ENCODE measurements around the gene TCF7L2. TPM values are rescaled to one million over a fixed set of nuclear protein-coding genes. Genes with fewer than 3 reads are reported as not detected.

The TCF7L2 gene
- total and polyA plus RNA-seq, 9 donors: 14.9 to 77.3 (median 51.5) TPM

DNA sequence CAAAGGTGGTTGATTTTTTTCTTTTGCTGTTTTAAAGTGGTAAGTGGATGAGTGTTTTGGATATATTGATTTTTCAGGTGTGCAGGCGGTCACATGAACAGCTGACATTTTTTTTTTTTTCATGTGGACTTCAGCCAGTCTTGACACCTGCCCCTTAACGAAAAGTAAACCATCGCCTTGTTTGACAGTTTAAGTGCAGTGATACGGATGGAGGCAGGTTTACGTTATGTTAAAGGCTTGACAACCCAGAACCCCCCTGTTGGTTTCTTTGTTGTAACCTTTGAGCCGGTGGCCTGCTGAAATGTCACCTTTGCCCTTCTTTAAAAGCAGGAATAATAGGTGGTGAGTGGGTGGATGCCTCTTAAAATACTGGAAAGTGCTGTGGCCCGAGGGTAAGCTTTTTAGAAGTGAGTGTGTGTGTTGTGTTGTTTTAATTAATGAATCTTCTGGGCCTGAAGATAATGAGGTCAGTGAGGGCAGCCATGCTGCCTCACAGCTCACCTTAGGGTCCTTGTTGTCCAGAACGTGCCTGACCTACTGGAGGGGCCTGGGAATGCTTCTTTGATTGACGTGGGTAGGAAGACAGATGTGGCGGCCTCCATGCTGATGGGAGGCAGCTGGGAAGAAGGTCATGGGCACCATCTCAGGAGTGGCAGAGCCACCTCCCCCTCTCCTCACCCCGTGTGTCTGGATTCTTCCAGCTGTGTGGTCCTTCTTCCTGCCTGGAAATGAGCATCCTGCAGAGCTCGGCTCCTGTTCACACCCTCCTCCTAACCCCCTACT lies 69.8 kb downstream of the TCF7L2 start:
- Histone ChIP-seq H3K36me3 (ENCODE audit: control insufficient read depth, insufficient read depth, low read length) (peaks cover 6% of the 10 kb centered on the region), H3K9me3 (replicated peaks; ENCODE audit: control insufficient read depth, low read depth, low read length) (no peaks in the 10 kb centered on the region), H3K4me3 (ENCODE audit: low read length) (no peak overlapping the region), H3K4me1 (ENCODE audit: control insufficient read depth, insufficient read depth, low read length) (peaks cover 59% of the 10 kb centered on the region), H3K27ac (ENCODE audit: low read length) (no peak overlapping the region), H3K27me3 (ENCODE audit: control insufficient read depth, insufficient read depth, low read length) (no peaks in the 10 kb centered on the region)
- 51% methylated on average over 7 of the region's 12 CpGs for WGBS (ENCODE audit: insufficient coverage)
- no peak for DNase-seq

DNA sequence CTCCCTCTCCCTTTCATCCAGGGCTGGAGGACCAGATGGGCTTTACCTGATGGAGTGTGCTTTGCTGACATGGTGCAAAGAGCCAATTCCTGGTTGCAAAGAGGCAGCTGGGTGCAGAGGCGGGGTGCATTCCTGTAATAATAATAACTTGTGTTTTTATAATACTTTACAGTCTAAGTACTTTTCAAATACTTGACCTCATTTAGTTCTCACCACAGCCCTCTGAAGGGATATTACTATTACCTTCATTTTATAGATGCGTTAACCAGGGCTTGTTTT lies 70.4 kb downstream of the TCF7L2 start:
- Histone ChIP-seq H3K4me1 (ENCODE audit: control insufficient read depth, insufficient read depth, low read length) (peaks cover 56% of the 10 kb centered on the region), H3K27me3 (ENCODE audit: control insufficient read depth, insufficient read depth, low read length) (no peaks in the 10 kb centered on the region), H3K36me3 (ENCODE audit: control insufficient read depth, insufficient read depth, low read length) (peaks cover 6% of the 10 kb centered on the region), H3K4me3 (ENCODE audit: low read length) (no peak overlapping the region), H3K9me3 (replicated peaks; ENCODE audit: control insufficient read depth, low read depth, low read length) (no peaks in the 10 kb centered on the region), H3K27ac (ENCODE audit: low read length) (no peak overlapping the region)
- no peak for DNase-seq
- no CpG with 5 or more reads among the region's 2 CpGs for WGBS (ENCODE audit: insufficient coverage)

DNA sequence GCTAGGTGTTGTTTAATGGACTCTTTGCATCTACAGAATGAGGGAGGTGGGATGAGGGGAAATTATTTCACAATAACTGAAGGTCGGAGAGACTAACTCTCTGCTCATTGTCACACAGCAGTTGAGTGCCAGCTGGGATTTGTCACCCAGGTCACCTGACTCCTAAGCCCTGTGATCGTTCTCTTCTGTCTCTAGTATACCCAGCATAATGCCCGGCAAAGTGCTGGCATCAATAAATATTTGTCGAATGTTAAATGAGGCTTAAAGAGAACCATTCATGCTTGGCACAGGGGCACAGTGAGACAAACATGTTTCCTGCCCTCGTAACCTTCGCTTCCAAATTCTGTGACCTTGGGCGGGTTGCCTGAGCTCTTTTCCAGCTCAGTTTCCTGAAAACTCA lies 70.8 kb downstream of the TCF7L2 start:
- Histone ChIP-seq H3K9me3 (replicated peaks; ENCODE audit: control insufficient read depth, low read depth, low read length) (no peaks in the 10 kb centered on the region), H3K4me3 (ENCODE audit: low read length) (no peak overlapping the region), H3K36me3 (ENCODE audit: control insufficient read depth, insufficient read depth, low read length) (peaks cover 6% of the 10 kb centered on the region), H3K4me1 (ENCODE audit: control insufficient read depth, insufficient read depth, low read length) (peaks cover 52% of the 10 kb centered on the region), H3K27me3 (ENCODE audit: control insufficient read depth, insufficient read depth, low read length) (no peaks in the 10 kb centered on the region), H3K27ac (ENCODE audit: low read length) (no peak overlapping the region)
- WGBS (ENCODE audit: insufficient coverage): 50% methylated on average over 1 of the region's 7 CpGs
- DNase-seq: no peak

DNA sequence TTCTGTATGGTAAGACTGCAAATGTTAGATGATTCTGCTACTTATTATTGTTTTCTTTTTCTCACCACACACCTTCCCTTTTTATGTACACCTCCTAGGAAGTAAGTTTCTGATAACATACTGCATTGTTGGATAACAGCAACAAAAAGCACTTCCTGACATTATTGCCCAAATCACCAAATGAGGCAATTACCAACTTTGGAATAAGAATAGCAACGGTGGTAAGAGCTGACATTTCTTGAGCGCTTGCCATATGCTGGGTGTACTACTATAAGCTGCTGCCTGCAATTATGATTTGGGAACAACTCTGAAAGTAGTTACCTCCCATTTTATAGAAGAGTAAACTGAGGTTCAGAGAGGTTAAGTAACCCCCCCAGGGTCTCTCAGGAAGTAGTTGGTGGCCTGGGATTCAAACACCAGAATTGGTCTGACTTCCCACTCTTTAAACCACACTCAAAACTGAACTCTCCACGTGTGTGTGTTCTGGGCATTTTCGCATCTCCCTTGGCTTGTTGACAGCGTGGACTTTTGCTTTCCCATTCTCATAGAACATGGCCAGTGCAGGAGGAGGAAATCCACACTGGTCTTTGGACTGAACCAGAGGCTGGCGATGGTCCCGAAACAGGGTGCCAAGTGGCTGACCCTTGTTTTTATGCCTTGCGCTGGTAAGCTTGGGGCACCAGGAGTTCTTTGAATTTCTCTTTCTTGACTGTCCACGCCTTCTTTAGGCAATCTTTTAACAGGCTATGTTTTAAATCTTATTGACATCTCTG lies 71.4 kb downstream of the TCF7L2 start:
- 61% methylated on average over 5 of the region's 9 CpGs for WGBS (ENCODE audit: insufficient coverage)
- Histone ChIP-seq H3K4me3 (ENCODE audit: low read length) (no peak overlapping the region), H3K9me3 (replicated peaks; ENCODE audit: control insufficient read depth, low read depth, low read length) (no peaks in the 10 kb centered on the region), H3K4me1 (ENCODE audit: control insufficient read depth, insufficient read depth, low read length) (peaks cover 50% of the 10 kb centered on the region), H3K27me3 (ENCODE audit: control insufficient read depth, insufficient read depth, low read length) (no peaks in the 10 kb centered on the region), H3K27ac (ENCODE audit: low read length) (no peak overlapping the region), H3K36me3 (ENCODE audit: control insufficient read depth, insufficient read depth, low read length) (peaks cover 6% of the 10 kb centered on the region)
- DNase-seq: no peak

DNA sequence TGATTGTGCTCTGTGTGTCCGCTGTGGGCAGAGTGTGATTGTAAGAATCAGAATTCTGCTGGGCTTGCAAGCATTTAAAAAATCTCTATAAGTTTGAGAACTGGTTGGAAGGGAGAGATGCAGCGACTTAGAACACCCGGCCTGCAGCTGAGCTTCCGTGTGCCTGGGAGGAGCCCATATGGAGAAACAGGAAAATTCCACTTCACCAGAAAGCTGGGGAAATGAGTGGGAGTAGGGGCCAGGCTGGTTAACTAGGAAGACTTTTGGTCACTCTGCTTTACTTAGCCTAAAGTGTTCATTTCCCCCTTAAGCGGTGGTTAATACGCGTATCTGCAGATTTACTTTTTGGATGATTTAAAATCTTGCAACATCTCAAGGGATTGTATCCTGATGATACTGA lies 72.2 kb downstream of the TCF7L2 start:
- no peak for DNase-seq
- Histone ChIP-seq H3K4me3 (ENCODE audit: low read length) (no peak overlapping the region), H3K9me3 (replicated peaks; ENCODE audit: control insufficient read depth, low read depth, low read length) (no peaks in the 10 kb centered on the region), H3K27ac (ENCODE audit: low read length) (no peak overlapping the region), H3K36me3 (ENCODE audit: control insufficient read depth, insufficient read depth, low read length) (peaks cover 6% of the 10 kb centered on the region), H3K27me3 (ENCODE audit: control insufficient read depth, insufficient read depth, low read length) (no peaks in the 10 kb centered on the region), H3K4me1 (ENCODE audit: control insufficient read depth, insufficient read depth, low read length) (peaks cover 51% of the 10 kb centered on the region)
- WGBS (ENCODE audit: insufficient coverage): 40% methylated on average over 1 of the region's 7 CpGs

DNA sequence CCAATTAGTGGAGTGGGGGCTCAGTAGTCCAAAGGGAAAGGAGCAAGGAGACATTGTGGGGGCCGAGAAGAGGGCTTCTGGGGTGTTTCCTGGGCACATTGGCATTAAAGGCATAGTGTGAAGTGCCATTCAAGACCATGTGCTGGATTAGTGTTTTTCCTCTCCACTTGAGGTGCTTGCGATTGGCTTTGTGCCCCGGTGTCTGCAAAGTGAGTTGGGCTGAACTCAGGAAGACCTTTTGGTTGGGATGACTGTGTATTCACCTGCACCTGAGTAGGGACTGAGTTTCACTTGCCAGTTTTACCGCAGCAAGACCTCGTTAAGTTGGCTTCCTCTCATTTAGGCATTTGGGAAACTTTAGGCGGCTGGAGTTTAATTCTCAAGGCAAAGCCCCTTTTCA lies 73.0 kb downstream of the TCF7L2 start:
- H3K4me1 ChIP-seq (ENCODE audit: control insufficient read depth, insufficient read depth, low read length): peaks cover 53% of the 10 kb centered on the region
- DNase-seq: no peak
- H3K36me3 ChIP-seq (ENCODE audit: control insufficient read depth, insufficient read depth, low read length): peaks cover 6% of the 10 kb centered on the region
- 53% methylated on average over 4 of the region's 6 CpGs for WGBS (ENCODE audit: insufficient coverage)
- H3K4me3 ChIP-seq (ENCODE audit: low read length): no peak overlapping the region
- H3K9me3 ChIP-seq (replicated peaks; ENCODE audit: control insufficient read depth, low read depth, low read length): no peaks in the 10 kb centered on the region
- H3K27me3 ChIP-seq (ENCODE audit: control insufficient read depth, insufficient read depth, low read length): no peaks in the 10 kb centered on the region
- no peak overlapping the region for H3K27ac ChIP-seq (ENCODE audit: low read length)

DNA sequence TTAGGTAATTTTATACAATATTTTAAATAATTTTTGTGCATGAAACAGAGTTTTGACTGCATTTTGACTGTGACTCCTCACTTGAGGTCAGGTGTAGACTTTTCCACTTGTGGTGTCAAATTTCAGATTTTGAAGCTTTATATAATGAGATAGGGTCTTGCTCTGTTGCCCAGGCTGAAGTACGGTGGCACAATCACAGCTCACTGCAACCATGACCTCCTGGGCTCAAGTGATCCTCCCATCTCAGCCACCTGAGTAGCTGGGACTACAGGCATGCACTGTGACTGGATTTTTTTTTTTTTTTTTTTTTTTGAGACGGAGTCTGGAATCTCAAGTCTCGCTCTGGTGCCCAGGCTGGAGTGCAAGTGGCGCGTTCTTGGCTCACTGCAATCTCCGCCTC lies 74.9 kb downstream of the TCF7L2 start:
- Histone ChIP-seq H3K36me3 (ENCODE audit: control insufficient read depth, insufficient read depth, low read length) (peaks cover 2% of the 10 kb centered on the region), H3K9me3 (replicated peaks; ENCODE audit: control insufficient read depth, low read depth, low read length) (no peaks in the 10 kb centered on the region), H3K27ac (ENCODE audit: low read length) (no peak overlapping the region), H3K4me1 (ENCODE audit: control insufficient read depth, insufficient read depth, low read length) (peaks cover 45% of the 10 kb centered on the region), H3K4me3 (ENCODE audit: low read length) (no peak overlapping the region), H3K27me3 (ENCODE audit: control insufficient read depth, insufficient read depth, low read length) (no peaks in the 10 kb centered on the region)
- WGBS (ENCODE audit: insufficient coverage): 93% methylated on average over 5 of the region's 6 CpGs
- DNase-seq: no peak

DNA sequence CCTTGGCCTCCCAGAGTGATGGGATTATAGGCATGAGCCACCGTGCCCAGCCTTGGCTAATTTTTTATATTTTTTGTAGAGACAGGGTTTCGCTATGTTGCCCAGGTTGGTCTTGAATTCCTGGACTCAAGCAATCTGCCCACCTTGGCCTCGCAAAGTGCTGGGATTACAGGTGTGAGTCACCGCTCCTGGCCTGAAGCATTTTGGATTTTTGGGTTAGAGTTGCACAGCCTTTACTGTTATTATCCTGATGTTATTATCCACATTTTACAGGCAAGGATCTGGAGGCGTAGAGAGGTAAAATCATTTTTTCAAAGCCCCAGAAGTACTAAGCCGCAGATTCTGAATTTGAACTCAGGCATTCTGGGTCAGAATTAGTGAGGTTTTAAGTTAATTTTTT lies 75.4 kb downstream of the TCF7L2 start:
- 89% methylated on average over 2 of the region's 6 CpGs for WGBS (ENCODE audit: insufficient coverage)
- no peaks in the 10 kb centered on the region for H3K9me3 ChIP-seq (replicated peaks; ENCODE audit: control insufficient read depth, low read depth, low read length)
- no peaks in the 10 kb centered on the region for H3K27me3 ChIP-seq (ENCODE audit: control insufficient read depth, insufficient read depth, low read length)
- H3K27ac ChIP-seq (ENCODE audit: low read length): no peak overlapping the region
- H3K4me1 ChIP-seq (ENCODE audit: control insufficient read depth, insufficient read depth, low read length): peaks cover 40% of the 10 kb centered on the region
- DNase-seq: no peak
- H3K4me3 ChIP-seq (ENCODE audit: low read length): no peak overlapping the region
- peaks cover 2% of the 10 kb centered on the region for H3K36me3 ChIP-seq (ENCODE audit: control insufficient read depth, insufficient read depth, low read length)

DNA sequence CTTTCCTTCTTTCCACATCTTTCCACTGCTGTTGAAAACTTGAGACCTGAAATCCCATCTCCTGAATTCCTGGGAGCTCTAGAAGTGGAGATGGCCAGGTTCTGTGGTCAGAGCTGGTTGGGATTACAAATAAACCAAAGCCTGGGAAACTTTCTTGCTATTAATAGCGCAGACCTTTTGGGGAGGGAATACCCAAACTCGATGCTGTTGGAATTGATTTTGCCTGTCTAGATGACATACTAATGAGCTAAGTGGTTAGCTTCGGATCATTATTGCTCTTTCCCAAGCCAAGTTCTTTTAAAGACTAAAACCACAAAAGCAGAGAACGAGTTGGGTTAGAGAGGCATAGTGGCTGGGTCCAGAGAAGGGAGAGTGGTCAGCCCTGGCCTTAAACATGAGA lies 76.6 kb downstream of the TCF7L2 start:
- Histone ChIP-seq H3K4me1 (ENCODE audit: control insufficient read depth, insufficient read depth, low read length) (peaks cover 30% of the 10 kb centered on the region), H3K36me3 (ENCODE audit: control insufficient read depth, insufficient read depth, low read length) (no peaks in the 10 kb centered on the region), H3K27me3 (ENCODE audit: control insufficient read depth, insufficient read depth, low read length) (no peaks in the 10 kb centered on the region), H3K27ac (ENCODE audit: low read length) (no peak overlapping the region), H3K4me3 (ENCODE audit: low read length) (no peak overlapping the region), H3K9me3 (replicated peaks; ENCODE audit: control insufficient read depth, low read depth, low read length) (no peaks in the 10 kb centered on the region)
- WGBS (ENCODE audit: insufficient coverage): 20% methylated on average over 1 of the region's 4 CpGs
- DNase-seq: peak; percentile 64

DNA sequence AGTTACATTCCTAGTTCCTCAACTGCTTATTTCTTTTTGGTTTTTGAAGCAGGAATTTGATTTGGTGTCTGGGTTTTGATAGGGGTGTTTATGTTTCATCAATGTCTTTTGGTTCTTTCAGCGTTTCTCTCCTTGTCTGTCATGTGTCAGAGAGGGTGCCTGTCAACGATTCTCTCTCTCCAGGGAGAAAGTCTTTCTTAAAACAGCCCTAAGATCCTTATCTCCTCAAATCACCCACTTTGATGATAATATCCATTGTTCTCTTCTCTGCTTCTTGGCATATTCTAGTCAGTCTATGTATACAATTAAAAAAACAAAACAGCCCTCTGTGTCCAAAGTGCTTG lies 77.2 kb downstream of the TCF7L2 start:
- WGBS (ENCODE audit: insufficient coverage): 10% methylated on average over 2 of the region's 2 CpGs
- DNase-seq: no peak
- H3K36me3 ChIP-seq (ENCODE audit: control insufficient read depth, insufficient read depth, low read length): peaks cover 4% of the 10 kb centered on the region
- peak overlapping the region; percentile 67 for H3K27ac ChIP-seq (ENCODE audit: low read length)
- no peak overlapping the region for H3K4me3 ChIP-seq (ENCODE audit: low read length)
- no peaks in the 10 kb centered on the region for H3K27me3 ChIP-seq (ENCODE audit: control insufficient read depth, insufficient read depth, low read length)
- H3K9me3 ChIP-seq (replicated peaks; ENCODE audit: control insufficient read depth, low read depth, low read length): no peaks in the 10 kb centered on the region
- H3K4me1 ChIP-seq (ENCODE audit: control insufficient read depth, insufficient read depth, low read length): peaks cover 27% of the 10 kb centered on the region

Data from muscle of leg (tissue), 11 donors.